Loucy (cell line): ENCODE data around the gene EP300.

Source experiments
- H2AFZ ChIP-seq: fragments of 200-600 bp; sonication (generic); 2 replicates; pipeline ENCODE4 v1.6.0; 2016; ENCODE audit warnings: antibody characterized with exemption, mild to moderate bottlenecking, low read length, moderate library complexity
- H3F3A ChIP-seq: fragments of 200-600 bp; 2 replicates; pipeline ENCODE4 v1.6.0; 2016; ENCODE audit warnings: antibody characterized with exemption, low read depth, mild to moderate bottlenecking
- H3K27me3 ChIP-seq: fragments of 200-600 bp; sonication (generic); 2 replicates; pipeline ENCODE4 v1.6.1; 2014; ENCODE audit warnings: low read length, mild to moderate bottlenecking; ENCODE audit not compliant: insufficient read depth, poor library complexity, severe bottlenecking
- H3K36me3 ChIP-seq: fragments of 200-600 bp; sonication (generic); 2 replicates; pipeline ENCODE4 v1.6.1; 2016; ENCODE audit warnings: low read length; ENCODE audit not compliant: insufficient read depth
- H3K4me1 ChIP-seq: fragments of 200-600 bp; sonication (generic); 2 replicates; pipeline ENCODE4 v1.5.1; 2014; ENCODE audit warnings: low read length, mild to moderate bottlenecking; ENCODE audit not compliant: insufficient read depth, poor library complexity, severe bottlenecking
- H3K4me2 ChIP-seq: fragments of 200-600 bp; sonication (generic); 2 replicates; pipeline ENCODE4 v1.6.0; 2014; ENCODE audit warnings: antibody characterized with exemption, low read length, low read depth, mild to moderate bottlenecking; ENCODE audit not compliant: poor library complexity, severe bottlenecking
- H3K4me3 ChIP-seq: fragments of 200-600 bp; sonication (generic); 2 replicates; pipeline ENCODE4 v1.5.1; 2014; ENCODE audit warnings: low read length, mild to moderate bottlenecking, mixed read lengths; ENCODE audit not compliant: poor library complexity, severe bottlenecking
- H3K79me2 ChIP-seq: fragments of 200-600 bp; sonication (generic); 2 replicates; pipeline ENCODE4 v1.6.1; 2014; ENCODE audit warnings: low read length; ENCODE audit not compliant: insufficient read depth
- H3K9ac ChIP-seq: fragments of 200-600 bp; sonication (generic); 2 replicates; pipeline ENCODE4 v1.6.0; 2014; ENCODE audit warnings: mild to moderate bottlenecking, low read depth, low read length, moderate library complexity; ENCODE audit not compliant: poor library complexity, severe bottlenecking
- H3K9me2 ChIP-seq: fragments of 200-600 bp; sonication (generic); replicated peaks from 2 replicates; pipeline ENCODE4 v1.6.1; 2016; ENCODE audit warnings: low read depth, low read length, mixed read lengths
- H3K9me3 ChIP-seq: fragments of 200-600 bp; sonication (generic); 2 replicates; pipeline ENCODE4 v1.6.1; 2014; ENCODE audit warnings: mild to moderate bottlenecking, antibody characterized with exemption, low read length, low read depth; ENCODE audit not compliant: insufficient read depth
- H4K20me1 ChIP-seq: fragments of 200-600 bp; sonication (generic); 2 replicates; pipeline ENCODE4 v1.6.0; 2014; ENCODE audit warnings: antibody characterized with exemption, low read length, mild to moderate bottlenecking; ENCODE audit not compliant: insufficient read depth, poor library complexity, severe bottlenecking
- CTCF ChIP-seq: fragments of 200-600 bp; sonication (generic); conservative IDR thresholded peaks from 2 replicates; pipeline ENCODE4 v1.5.1; 2014; ENCODE audit warnings: mild to moderate bottlenecking, antibody characterized with exemption, low read length
- EZH2phosphoT487 ChIP-seq: fragments of 200-600 bp; IDR thresholded peaks from 2 replicates; pipeline ENCODE4 v1.6.1; 2018; ENCODE audit warnings: antibody characterized with exemption, mild to moderate bottlenecking, moderate library complexity, borderline replicate concordance

Gene EP300

GRCh38 chr22:41078931-41079330 lies 13.5 kb upstream of the EP300 start:
- Histone ChIP-seq H3K9me3 (no peaks in the 10 kb centered on the region), H3K4me3 (no peak overlapping the region), H3K36me3 (no peaks in the 10 kb centered on the region), H2AFZ (no peak overlapping the region), H3K79me2 (no peaks in the 10 kb centered on the region), H3K9me2 (no peaks in the 10 kb centered on the region), H4K20me1 (no peaks in the 10 kb centered on the region), H3K9ac (no peak overlapping the region), H3F3A (no peaks in the 10 kb centered on the region), H3K4me2 (no peak overlapping the region), H3K27me3 (no peaks in the 10 kb centered on the region), H3K4me1 (no peaks in the 10 kb centered on the region)
- TF ChIP-seq CTCF: no peak
- TF ChIP-seq EZH2phosphoT487: no peak

DNA sequence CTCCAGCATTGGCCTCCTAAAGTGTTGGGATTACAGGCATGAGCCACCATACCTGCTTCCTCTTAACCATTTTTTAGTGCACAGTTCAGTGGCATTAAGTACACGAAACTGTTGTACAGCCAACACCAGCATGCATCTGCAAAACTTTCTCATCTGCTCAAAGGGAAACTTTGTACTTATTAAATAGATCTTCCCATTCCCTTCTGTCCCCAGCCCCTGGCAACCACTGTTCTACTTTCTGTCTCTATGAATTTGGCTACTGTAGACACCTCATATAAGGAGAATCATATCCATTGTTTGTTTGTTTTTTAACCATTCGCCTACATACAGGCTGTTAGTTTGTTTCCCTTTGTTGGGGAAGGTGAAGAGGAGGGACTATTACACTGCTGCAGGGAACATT lies 6.5 kb upstream of the EP300 start:
- Histone ChIP-seq H3K4me1 (no peaks in the 10 kb centered on the region), H3K9ac (no peak overlapping the region), H3K79me2 (no peaks in the 10 kb centered on the region), H3K36me3 (no peaks in the 10 kb centered on the region), H3F3A (no peaks in the 10 kb centered on the region), H3K4me3 (no peak overlapping the region), H3K9me3 (no peaks in the 10 kb centered on the region), H3K9me2 (no peaks in the 10 kb centered on the region), H2AFZ (peak overlapping the region; percentile 23), H3K27me3 (no peaks in the 10 kb centered on the region), H3K4me2 (no peak overlapping the region), H4K20me1 (no peaks in the 10 kb centered on the region)
- TF ChIP-seq EZH2phosphoT487 (no peak), CTCF (no peak)

DNA sequence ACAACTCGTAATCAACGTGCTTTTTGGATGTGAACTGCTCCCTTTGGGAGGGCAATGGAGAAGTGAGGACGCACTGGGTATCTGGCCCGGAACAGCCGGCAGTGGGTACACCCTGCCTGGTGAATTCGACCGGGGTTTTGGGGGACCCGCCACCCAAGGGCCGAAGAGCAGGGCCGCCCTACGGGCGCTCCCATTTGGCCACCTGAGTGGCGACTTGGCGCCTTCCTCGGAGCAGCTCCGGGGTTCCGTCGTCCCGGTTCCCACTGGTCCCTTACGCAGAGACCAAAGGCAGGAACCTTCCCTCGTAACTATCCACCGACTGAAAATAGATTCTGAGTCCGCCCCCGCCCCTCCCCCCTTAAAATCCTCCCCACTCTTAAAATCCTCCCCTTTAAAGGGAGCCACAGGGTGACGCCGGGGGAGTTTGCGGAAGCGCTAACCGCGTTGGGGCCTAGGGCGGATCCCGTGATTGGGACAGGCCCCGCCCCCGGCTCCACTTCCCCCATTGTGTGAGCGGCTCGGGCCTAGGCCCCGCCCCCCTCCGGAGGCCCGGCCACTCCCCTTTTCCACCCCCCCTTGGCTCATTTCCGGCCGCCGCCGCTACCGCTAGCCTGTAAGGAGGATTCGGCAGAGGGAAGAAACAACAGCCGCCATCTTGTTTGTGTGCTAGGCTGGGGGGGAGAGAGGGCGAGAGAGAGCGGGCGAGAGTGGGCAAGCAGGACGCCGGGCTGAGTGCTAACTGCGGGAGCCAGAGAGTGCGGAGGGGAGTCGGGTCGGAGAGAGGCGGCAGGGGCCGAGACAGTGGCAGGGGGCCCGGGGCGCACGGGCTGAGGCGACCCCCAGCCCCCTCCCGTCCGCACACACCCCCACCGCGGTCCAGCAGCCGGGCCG lies 1.0 kb upstream of the EP300 start:
- no peaks in the 10 kb centered on the region for H3K9me2 ChIP-seq
- H3K36me3 ChIP-seq: no peaks in the 10 kb centered on the region
- peaks cover 23% of the 10 kb centered on the region for H3K4me1 ChIP-seq
- H3K27me3 ChIP-seq: no peaks in the 10 kb centered on the region
- peak overlapping the region; percentile 94 for H3K9ac ChIP-seq
- H3K4me3 ChIP-seq: peak overlapping the region; percentile 86
- H2AFZ ChIP-seq: peak overlapping the region; percentile 94
- H4K20me1 ChIP-seq: peaks cover 40% of the 10 kb centered on the region
- H3F3A ChIP-seq: no peaks in the 10 kb centered on the region
- H3K79me2 ChIP-seq: peaks cover 41% of the 10 kb centered on the region
- H3K9me3 ChIP-seq: no peaks in the 10 kb centered on the region
- TF ChIP-seq CTCF (no peak), EZH2phosphoT487 (no peak)
- H3K4me2 ChIP-seq: peak overlapping the region; percentile 78
